ENCODE measurements around the gene INPP4B.

GRCh38 chr4:142598132-142598531 lies 248.0 kb downstream of the INPP4B start:
- TF ChIP-seq SIN3A (IDR thresholded peaks at IDR 0.05; ENCODE audit: low read depth) (no peak), JUND (IDR thresholded peaks at IDR 0.05) (no peak), POLR2A (IDR thresholded peaks at IDR 0.05; ENCODE audit: borderline replicate concordance, extremely low read depth, insufficient read depth, insufficient read length) (no peak), CEBPB (IDR thresholded peaks at IDR 0.05; ENCODE audit: low read depth) (no peak), CTCF (IDR thresholded peaks at IDR 0.05 in 2 of 3, conservative IDR thresholded peaks at IDR 0.05 in 1 of 3; ENCODE audit: borderline replicate concordance in 1 of 3, insufficient read depth in 1 of 3, low read depth in 2 of 3, low read length in 2 of 3) (no peak), RAD21 (IDR thresholded peaks at IDR 0.05; ENCODE audit: low read depth) (no peak), EZH2 (IDR thresholded peaks at IDR 0.05) (no peak), EGR1 (IDR thresholded peaks at IDR 0.05; ENCODE audit: low read depth) (no peak), MAX (IDR thresholded peaks at IDR 0.05) (no peak), CBX3 (IDR thresholded peaks at IDR 0.05; ENCODE audit: low read depth) (no peak), ZBTB33 (IDR thresholded peaks at IDR 0.05; ENCODE audit: extremely low read depth, insufficient replicate concordance, low read length) (no peak), REST (IDR thresholded peaks at IDR 0.05; ENCODE audit: low read depth) (no peak)
